HL-60 (cell line): ENCODE results near the gene RAI1.

ENCODE experiments used
- DNase-seq, 2 experiments: peaks; one replicate each; pipeline ENCODE4 v3.0.0-alpha.2; 2010 to 2020; ENCODE audit warnings: low read depth in 1 of 2, low spot score in 1 of 2
- H3K27ac ChIP-seq: fragments of 250-450 bp; sonication (Bioruptor Pico); replicated peaks from 2 replicates; pipeline ENCODE4 v1.5.1; 2020; ENCODE audit warnings: mild to moderate bottlenecking, moderate library complexity
- H3K27me3 ChIP-seq: fragments of 250-450 bp; sonication (Bioruptor Pico); 2 replicates; pipeline ENCODE4 v1.5.1; 2021; ENCODE audit warnings: mild to moderate bottlenecking, moderate library complexity; ENCODE audit not compliant: insufficient read depth, poor library complexity, severe bottlenecking
- H3K4me3 ChIP-seq: replicated peaks from 2 replicates; pipeline ENCODE4 v1.5.1; 2011; ENCODE audit warnings: mild to moderate bottlenecking, control low read depth, low read length; ENCODE audit not compliant: insufficient read depth
- GABPA ChIP-seq: IDR thresholded peaks from 2 replicates; pipeline ENCODE4 v1.6.1; 2012; ENCODE audit warnings: low read depth
- POLR2AphosphoS5 ChIP-seq: IDR thresholded peaks from 2 replicates; pipeline ENCODE4 v1.6.1; 2012; ENCODE audit warnings: low read depth
- SPI1 ChIP-seq: IDR thresholded peaks from 2 replicates; pipeline ENCODE4 v1.6.1; 2012; ENCODE audit warnings: low read depth, mild to moderate bottlenecking, borderline replicate concordance
- TF ChIP-seq, protein P1 (sequence below): IDR thresholded peaks from one replicate; pipeline ENCODE4 v1.5.1; 2011; ENCODE audit warnings: low read length, control low read depth, inconsistent platforms; ENCODE audit not compliant: insufficient read depth
- TF ChIP-seq, protein P2 (sequence below): IDR thresholded peaks from 2 replicates; pipeline ENCODE4 v1.6.1; 2012; ENCODE audit warnings: low read depth; ENCODE audit not compliant: insufficient replicate concordance

Gene RAI1

DNA sequence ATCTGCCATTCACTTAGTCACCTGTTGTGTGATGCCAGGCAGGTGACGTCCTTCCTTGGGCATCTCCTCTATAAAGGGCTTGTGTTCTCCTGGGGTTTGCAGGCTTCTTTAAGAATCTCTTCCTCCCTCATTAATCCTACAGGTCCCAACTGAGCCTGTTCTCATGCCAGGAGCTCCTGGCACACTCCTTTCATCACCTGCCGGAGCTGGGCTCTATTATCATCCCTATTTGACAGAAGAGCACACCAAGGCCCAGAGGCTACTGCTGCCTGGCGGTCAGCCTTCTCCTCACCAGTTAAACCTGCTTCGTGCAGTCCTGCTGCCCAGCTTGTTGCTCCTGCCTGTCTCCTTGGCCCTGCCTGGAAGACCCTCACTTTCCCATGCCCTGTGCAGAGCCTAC is 51.2 kb downstream of the RAI1 start:
- no peaks in the 10 kb centered on the region for H3K27me3 ChIP-seq
- no peak overlapping the region for H3K27ac ChIP-seq
- TF ChIP-seq POLR2AphosphoS5 (no peak), GABPA (no peak), SPI1 (no peak)
- TF ChIP-seq, protein P1, sequence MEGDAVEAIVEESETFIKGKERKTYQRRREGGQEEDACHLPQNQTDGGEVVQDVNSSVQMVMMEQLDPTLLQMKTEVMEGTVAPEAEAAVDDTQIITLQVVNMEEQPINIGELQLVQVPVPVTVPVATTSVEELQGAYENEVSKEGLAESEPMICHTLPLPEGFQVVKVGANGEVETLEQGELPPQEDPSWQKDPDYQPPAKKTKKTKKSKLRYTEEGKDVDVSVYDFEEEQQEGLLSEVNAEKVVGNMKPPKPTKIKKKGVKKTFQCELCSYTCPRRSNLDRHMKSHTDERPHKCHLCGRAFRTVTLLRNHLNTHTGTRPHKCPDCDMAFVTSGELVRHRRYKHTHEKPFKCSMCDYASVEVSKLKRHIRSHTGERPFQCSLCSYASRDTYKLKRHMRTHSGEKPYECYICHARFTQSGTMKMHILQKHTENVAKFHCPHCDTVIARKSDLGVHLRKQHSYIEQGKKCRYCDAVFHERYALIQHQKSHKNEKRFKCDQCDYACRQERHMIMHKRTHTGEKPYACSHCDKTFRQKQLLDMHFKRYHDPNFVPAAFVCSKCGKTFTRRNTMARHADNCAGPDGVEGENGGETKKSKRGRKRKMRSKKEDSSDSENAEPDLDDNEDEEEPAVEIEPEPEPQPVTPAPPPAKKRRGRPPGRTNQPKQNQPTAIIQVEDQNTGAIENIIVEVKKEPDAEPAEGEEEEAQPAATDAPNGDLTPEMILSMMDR = no peak
- TF ChIP-seq, protein P2, sequence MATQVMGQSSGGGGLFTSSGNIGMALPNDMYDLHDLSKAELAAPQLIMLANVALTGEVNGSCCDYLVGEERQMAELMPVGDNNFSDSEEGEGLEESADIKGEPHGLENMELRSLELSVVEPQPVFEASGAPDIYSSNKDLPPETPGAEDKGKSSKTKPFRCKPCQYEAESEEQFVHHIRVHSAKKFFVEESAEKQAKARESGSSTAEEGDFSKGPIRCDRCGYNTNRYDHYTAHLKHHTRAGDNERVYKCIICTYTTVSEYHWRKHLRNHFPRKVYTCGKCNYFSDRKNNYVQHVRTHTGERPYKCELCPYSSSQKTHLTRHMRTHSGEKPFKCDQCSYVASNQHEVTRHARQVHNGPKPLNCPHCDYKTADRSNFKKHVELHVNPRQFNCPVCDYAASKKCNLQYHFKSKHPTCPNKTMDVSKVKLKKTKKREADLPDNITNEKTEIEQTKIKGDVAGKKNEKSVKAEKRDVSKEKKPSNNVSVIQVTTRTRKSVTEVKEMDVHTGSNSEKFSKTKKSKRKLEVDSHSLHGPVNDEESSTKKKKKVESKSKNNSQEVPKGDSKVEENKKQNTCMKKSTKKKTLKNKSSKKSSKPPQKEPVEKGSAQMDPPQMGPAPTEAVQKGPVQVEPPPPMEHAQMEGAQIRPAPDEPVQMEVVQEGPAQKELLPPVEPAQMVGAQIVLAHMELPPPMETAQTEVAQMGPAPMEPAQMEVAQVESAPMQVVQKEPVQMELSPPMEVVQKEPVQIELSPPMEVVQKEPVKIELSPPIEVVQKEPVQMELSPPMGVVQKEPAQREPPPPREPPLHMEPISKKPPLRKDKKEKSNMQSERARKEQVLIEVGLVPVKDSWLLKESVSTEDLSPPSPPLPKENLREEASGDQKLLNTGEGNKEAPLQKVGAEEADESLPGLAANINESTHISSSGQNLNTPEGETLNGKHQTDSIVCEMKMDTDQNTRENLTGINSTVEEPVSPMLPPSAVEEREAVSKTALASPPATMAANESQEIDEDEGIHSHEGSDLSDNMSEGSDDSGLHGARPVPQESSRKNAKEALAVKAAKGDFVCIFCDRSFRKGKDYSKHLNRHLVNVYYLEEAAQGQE = no peak
- no peak for DNase-seq
- H3K4me3 ChIP-seq = no peak overlapping the region

DNA sequence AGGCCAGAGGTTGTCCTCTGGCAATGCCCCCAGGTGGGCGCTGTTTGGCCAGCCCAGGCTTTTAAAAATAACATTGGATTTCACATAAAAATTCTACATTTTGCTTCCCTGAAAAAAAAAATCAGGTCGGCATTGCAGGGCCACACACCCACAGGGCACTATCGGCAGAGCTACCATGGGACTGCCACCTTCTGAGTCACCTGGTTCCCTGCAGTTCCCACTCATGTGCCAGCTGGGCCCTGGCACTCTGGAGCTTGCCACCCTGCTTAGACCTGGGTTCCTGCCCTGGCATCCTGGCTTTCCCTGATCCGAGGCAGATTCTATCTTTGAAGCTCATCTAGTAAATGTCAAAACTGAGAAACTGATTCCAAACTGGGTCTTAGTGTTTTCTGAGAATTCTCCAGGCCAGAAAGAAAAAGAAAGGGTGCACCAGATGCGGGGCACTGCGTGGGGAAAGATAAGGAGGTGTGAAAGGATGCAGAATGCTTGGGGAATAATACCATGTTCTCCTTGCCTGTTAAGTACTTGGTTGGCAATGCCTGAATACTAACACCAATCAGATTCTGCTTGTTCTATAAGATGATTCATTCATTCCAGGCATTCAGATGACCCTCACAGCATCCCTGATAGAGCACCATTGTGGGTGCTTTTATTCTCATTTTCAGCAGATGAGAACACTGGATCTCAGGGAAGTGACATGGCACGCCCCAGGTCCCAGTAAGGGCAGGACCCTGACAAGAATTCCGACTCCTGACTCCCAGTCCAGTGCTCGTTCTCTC is 51.8 kb downstream of the RAI1 start:
- DNase-seq = no peak
- H3K27ac ChIP-seq = no peak overlapping the region
- no peak overlapping the region for H3K4me3 ChIP-seq
- no peaks in the 10 kb centered on the region for H3K27me3 ChIP-seq
- TF ChIP-seq SPI1 (no peak), POLR2AphosphoS5 (no peak), GABPA (no peak)
- TF ChIP-seq, protein P1 = no peak
- TF ChIP-seq, protein P2 = no peak

DNA sequence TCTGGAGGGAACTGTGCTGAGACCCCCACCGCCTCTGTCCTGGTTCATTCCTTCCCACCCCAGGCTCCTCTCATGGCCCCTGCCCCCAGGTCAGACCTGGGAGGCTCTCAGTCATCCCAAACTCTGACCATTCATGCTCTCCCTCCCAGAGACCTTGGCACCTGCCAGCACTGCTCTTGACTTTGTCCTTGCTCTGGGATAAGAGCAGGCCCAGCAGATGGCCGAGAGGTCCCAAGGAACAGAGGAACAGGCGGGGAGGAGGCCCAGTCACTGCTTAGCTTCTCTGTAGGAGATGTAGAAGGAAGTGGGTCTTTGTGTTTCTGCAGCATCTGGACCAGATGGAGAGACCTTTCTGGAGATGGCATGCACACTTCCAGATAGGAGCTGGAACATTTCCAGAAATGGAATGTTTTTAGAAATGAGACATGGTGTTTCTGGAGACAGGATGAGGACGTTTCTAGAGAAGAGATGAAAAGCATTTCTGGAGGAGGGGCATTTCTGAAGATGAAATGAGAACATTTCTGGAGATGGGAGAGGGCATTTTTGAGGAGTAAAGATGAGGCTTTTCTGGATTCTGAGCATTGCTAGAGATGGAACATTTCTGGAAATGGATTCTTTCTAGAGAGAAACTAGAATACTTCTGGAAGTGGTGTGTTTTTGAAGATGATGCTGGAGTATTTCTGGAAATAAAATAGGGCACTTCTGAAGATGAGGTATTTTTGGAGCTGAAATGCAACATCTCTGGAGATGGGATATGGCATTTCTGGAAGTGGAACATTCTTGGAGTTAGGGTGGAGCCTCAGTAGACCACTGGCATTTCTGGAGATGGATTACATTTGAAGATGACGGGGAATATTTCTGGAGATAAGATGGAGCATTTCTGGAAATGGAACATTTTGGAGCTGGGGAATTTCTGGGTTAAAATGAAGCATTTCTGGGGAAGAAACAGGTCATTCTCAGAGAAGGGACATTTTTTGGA is 55.2 kb downstream of the RAI1 start:
- Histone ChIP-seq H3K27me3 (no peaks in the 10 kb centered on the region), H3K27ac (no peak overlapping the region), H3K4me3 (no peak overlapping the region)
- no peak for DNase-seq
- TF ChIP-seq, protein P1 = no peak
- TF ChIP-seq GABPA (no peak), SPI1 (no peak), POLR2AphosphoS5 (no peak)
- TF ChIP-seq, protein P2 = no peak
